Stimulated activated CD4-positive, alpha-beta T cell treated with anti-CD3 and anti-CD28 coated beads, Interleukin-12 subunit alpha, Interleukin-12 subunit beta, amount 100 ng/mL, for 4 hours (primary cell): Measurements from ENCODE around the gene NDUFAF8.
A peak's percentile ranks its signal among the peaks of the same experiment; 100 is the strongest.

Experiments
- DNase-seq: peaks from one replicate; pipeline ENCODE4 v3.0.0-alpha.2; 2020

The NDUFAF8 gene

GRCh38 chr17:81278831-81279230 lies 39.7 kb downstream of the NDUFAF8 start:
- no peak for DNase-seq

DNA sequence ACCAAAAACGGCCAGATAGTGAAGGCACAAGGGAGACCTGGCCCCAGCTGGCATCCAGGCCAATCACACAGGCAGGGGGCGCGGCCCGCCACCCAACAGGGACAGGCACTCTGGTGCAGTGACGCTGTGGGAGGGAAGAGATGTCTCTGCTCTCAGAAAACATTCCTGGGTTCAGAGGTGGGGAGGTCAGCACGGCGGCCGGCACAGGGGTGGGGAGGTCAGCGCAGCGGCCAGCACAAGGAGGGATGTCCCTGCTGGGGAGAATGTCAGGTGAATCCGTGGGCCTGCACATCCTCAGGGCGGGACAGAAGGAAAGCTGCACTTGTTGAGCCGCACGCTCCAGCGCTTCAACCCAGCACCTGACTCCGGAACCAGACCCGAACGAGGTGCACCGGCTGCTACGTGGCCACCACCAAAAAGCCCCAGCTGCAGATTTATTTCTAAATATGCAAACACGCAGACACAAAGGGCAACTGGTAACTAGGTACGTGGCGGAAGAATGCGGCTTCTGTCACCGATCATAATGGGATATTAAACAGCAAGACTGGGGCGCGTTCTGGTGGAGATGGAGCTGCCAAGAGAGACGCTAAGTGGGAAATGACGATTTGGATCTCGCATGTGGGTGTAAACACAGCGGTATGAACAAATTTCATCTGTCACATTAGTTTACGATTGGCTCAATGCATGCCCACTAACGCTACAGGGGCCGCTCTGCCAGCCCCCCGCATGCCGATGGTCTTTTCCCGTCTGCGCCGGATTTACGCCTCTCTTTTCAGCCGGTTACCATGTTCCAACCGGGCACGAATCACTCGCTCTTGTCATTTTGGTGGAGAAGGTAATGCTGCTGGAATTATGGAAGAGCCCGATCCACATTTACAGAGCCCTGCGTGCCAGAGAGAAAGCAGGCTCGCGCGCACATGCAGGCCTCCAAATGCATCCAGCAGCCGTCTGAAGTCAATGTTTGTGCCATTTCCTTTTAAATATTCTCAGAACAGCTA lies 40.5 kb downstream of the NDUFAF8 start:
- no peak for DNase-seq

DNA sequence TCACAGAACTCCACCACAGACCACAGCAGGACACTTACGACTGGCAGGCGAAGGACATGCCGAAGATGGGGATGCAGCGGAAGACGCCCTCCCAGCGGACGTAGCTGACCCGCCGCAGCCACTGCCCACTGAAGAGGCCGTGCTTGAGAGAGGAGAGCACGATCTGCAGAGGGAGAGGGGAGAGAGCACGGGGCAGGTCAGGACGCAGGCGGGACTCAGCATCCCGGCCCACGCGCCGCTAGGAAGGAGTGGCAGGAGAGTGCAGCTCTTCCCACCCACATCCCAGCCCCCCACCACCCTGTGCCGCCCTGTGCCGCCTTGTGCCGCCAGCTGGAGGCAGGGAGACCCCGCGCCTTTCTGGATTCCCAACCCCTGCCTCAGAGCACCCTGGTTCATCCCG lies 41.5 kb downstream of the NDUFAF8 start:
- DNase-seq, result no peak

- no peak for DNase-seq
Measured at GRCh38 chr17:81282141-81282540, 43.0 kb downstream of the NDUFAF8 start.

GRCh38 chr17:81282876-81283275 lies 43.8 kb downstream of the NDUFAF8 start:
- no peak for DNase-seq

GRCh38 chr17:81285179-81285878 lies 46.2 kb downstream of the NDUFAF8 start:
- peak; percentile 62 for DNase-seq

DNA sequence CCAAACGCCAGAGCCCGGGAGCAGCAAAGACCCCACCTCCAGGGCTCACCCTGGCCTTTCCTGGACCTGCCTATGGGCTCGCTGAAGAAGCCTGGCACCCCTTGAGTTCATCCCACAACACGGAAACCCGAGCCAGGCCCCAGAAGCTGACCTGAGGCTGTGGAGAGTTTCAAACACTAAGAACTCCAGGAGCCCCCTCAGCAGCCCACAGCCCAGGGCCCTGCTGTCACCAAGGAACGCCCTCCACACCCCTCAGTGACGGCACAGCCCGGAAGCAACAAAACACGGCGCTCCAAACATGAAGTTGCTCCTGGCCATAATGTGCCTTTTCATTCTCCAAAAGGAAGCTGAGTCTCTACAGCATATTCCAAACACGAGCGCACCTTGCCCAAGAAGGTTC lies 46.8 kb downstream of the NDUFAF8 start:
- DNase-seq, result no peak

DNA sequence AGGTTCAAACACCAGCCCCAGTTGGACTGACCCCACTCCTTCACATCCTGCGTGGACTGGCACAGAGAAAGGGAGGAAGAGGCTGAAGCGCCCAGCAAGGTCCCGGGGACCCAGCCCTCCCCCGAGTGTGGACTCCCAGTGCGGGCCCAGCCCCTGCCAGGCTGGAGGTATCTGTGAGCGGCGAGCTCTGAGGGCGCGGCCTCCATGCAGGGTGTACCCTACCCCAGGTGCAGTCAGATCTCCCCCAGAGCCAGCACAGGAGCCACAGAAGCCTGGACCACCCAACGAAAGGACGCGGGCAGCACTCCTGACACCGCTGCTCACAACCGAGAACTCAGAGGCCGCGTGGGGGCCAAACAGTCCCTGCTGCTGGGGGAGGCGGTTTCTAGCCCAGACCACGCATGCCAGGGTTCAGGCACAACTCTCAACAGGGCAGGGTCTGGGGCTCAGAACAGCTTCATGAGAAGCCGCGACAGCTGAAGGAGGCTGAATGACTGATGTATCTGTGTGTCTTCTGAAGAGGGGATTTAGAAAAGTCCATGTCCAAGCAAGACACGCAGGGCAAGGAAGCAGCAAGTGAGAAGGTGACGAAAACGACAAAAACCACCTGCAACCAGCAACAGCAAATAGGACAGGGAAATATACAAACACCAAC lies 47.5 kb downstream of the NDUFAF8 start:
- DNase-seq, result no peak

DNA sequence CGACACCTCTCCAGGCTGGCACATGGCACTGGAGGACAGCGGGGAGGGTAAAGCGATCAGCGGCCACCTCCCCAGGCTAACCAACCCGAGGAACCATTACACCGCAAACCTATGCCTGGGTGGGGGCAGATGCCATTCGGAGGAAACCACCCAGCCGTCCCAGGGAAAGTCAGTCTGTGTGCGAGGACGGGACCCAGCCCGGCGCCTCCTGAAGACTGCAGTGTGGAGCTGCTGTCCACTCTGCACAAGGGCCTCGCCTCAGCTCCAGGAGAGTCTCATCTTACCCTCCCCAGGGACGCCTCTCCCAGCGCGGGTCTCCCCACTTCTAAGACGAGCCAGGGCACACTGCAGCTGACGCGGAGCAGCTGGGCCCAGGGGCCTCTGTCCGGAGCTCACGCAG lies 48.0 kb downstream of the NDUFAF8 start:
- no peak for DNase-seq

DNA sequence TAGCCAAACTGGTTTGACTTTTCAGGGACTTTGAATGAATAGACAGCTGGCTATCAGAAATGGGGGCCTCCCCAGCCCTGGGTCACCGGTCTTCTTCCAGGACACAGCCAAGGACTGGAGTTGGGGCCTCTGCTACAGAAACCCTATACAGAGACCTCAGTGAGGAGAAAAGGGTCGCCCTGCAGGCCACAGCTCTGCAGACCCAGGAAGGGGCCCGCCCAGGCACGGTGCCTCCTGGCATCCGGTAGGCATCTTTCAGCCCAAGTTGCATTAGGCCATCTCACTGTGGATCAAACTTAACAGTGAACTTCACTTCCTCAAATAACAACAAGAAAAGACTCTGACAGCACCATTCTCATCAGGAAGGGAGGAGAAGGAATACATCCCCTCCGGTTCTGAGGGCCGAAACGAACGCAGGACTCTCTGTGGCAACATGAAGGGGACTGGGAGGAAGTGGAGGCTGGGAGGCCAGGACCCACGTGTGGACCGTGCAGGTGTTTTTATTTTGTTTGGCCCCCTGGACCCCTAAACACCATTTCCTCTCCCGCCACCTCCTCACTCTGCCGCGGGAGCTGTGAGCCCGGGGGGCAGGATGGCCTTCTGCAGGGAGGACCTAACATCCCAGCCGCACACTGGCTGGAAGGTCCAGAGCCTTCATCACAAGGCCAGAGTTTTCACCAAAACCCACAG lies 48.8 kb downstream of the NDUFAF8 start:
- DNase-seq, result no peak

- no peak for DNase-seq
Measured at GRCh38 chr17:81288715-81289114, 49.6 kb downstream of the NDUFAF8 start.

DNA sequence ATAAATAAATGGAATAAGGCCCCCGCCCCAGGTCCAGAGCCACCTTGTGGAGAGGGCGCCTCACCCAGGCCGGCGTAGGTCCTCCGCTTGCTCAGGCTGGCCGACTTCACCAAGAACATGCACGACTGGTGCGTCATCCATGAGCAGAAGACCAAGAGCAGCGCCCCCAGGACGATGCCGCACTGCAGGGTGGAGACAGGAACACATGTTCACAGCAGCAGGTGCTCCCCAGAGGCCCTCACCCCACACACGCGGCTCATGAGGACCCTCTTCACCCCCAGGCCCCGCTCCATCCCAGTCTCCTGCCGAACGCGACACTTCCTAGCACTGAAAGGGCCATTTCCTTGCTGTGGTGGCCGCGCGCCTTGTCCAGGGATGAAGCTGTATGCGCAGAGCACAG lies 50.5 kb downstream of the NDUFAF8 start:
- DNase-seq, result no peak

GRCh38 chr17:81290230-81290629 lies 51.1 kb downstream of the NDUFAF8 start:
- no peak for DNase-seq
